Uterus (tissue), 4 donors: ENCODE measurements around the gene SATB2. TPM values are rescaled to one million over a fixed set of nuclear protein-coding genes. Genes with fewer than 3 reads are reported as not detected.
A peak's percentile ranks its signal among the peaks of the same experiment; 100 is the strongest.

Source experiments
- DNase-seq, 2 donors: peaks; one replicate each; pipeline ENCODE4 v3.0.0-alpha.2; 2019 to 2020
- H3K27ac ChIP-seq, 2 donors: fragments of 200-600 bp; sonication (generic); 1 replicate in 1 of 2; 2 replicates in 1 of 2; pipeline ENCODE4 v1.5.1; 2016 to 2018
- H3K27me3 ChIP-seq, 2 donors: fragments of 200-600 bp; sonication (generic); one replicate each; pipeline ENCODE4 v1.5.1; 2018 to 2019; ENCODE audit warnings: control low read depth in 1 of 2
- H3K36me3 ChIP-seq, 2 donors: fragments of 200-600 bp; sonication (generic); one replicate each; pipeline ENCODE4 v1.5.1; 2019; ENCODE audit warnings: control low read depth in 1 of 2
- H3K4me1 ChIP-seq, 2 donors: fragments of 200-600 bp; sonication (generic); one replicate each; pipeline ENCODE4 v1.5.1; 2018 to 2019; ENCODE audit warnings: control low read depth in 1 of 2
- H3K4me3 ChIP-seq, 2 donors: fragments of 200-600 bp; sonication (generic); 1 replicate in 1 of 2; 2 replicates in 1 of 2; pipeline ENCODE4 v1.5.1; 2018 to 2019; ENCODE audit warnings: mild to moderate bottlenecking in 1 of 2
- H3K9me3 ChIP-seq, 2 donors: fragments of 200-600 bp; sonication (generic); one replicate each; pipeline ENCODE4 v1.5.1; 2019; ENCODE audit warnings: control low read depth in 1 of 2
- POLR2A ChIP-seq, 2 donors: fragments of 450-650 bp; IDR thresholded peaks; one replicate each; pipeline ENCODE4 v1.6.1; 2016; ENCODE audit warnings: antibody characterized with exemption in 2 of 2, mild to moderate bottlenecking in 1 of 2, moderate library complexity in 1 of 2
- intact Hi-C: fragments of 100-400 bp; cut with DNase I; formaldehyde crosslinking; loops from one replicate; pipeline ENCODE4 v1.15.1; 2023; ENCODE audit warnings: low total_unique reads
- total RNA-seq, 4 donors: library from RNA; depleted of rRNA in 3 of 4; stranded (reverse); fragments of >200 nt in 3 of 4; gene quantifications; one replicate each; pipeline versions ENCODE4 v1.1.0 to v1.2.4, GENCODE V29; 2014 to 2023
- TF ChIP-seq, protein P1 (sequence below), 4 experiments: fragments of 200-600 bp in 2 of 4; fragments of 450-650 bp in 2 of 4; sonication (generic) in 2 of 4; IDR thresholded peaks; one replicate each; pipeline ENCODE4 v1.5.1; 2016 to 2019; ENCODE audit warnings: antibody characterized with exemption in 4 of 4, mild to moderate bottlenecking in 2 of 4, moderate library complexity in 1 of 4
- donor health status: DM: yes; HTN: yes; CAD: no.

Gene SATB2
- total RNA-seq, 4 donors from 2014 or later = 1.0 to 8.8 (median 5.0) TPM

DNA sequence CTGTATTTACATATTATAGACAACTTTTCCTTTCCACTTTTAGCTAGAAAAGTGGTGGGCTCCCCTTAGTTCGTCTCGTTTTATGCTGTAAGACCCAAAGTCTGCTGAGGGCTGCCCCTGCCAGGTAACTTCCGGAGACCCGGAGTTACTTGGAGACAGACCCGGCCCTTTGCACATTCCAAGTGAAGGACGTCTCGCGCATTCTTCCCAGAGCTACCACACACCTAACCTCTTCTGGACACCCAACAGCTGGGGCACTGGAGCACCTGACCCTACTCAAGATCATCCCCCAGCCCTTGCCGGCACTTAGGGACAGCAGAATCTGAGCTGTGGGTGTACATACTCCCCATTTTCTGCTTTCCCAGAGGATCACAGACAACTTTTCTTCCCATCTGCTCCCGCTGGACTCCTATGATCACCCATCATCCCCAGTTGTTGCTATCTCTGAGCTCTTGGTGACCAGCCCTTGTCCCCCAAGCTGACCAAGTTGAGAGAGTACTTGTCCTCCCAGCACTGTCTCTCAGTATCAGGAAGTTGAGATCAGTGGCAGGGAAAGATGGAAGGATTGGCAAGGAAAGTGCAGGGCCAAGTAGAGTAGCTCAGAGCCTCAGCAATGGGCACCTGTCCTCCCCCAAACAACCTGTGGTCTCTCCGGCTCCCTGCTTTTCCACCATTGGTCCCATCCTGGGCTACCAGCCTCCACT lies 8.4 kb upstream of the SATB2 start:
- Histone ChIP-seq H3K4me3 (no peak overlapping the region), H3K27ac (no peak overlapping the region), H3K36me3 (no peaks in the 10 kb centered on the region), H3K9me3 (no peaks in the 10 kb centered on the region), H3K27me3 (peaks cover 45 to 94% of the 10 kb centered on the region in 2 donors), H3K4me1 (peaks cover 0 to 6% of the 10 kb centered on the region in 2 donors)
- no peak for DNase-seq
- intact Hi-C loops = no loop called here
- no peak for TF ChIP-seq POLR2A (IDR thresholded peaks at IDR 0.05)
- TF ChIP-seq, protein P1, sequence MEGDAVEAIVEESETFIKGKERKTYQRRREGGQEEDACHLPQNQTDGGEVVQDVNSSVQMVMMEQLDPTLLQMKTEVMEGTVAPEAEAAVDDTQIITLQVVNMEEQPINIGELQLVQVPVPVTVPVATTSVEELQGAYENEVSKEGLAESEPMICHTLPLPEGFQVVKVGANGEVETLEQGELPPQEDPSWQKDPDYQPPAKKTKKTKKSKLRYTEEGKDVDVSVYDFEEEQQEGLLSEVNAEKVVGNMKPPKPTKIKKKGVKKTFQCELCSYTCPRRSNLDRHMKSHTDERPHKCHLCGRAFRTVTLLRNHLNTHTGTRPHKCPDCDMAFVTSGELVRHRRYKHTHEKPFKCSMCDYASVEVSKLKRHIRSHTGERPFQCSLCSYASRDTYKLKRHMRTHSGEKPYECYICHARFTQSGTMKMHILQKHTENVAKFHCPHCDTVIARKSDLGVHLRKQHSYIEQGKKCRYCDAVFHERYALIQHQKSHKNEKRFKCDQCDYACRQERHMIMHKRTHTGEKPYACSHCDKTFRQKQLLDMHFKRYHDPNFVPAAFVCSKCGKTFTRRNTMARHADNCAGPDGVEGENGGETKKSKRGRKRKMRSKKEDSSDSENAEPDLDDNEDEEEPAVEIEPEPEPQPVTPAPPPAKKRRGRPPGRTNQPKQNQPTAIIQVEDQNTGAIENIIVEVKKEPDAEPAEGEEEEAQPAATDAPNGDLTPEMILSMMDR (IDR thresholded peaks at IDR 0.05) = no peak

DNA sequence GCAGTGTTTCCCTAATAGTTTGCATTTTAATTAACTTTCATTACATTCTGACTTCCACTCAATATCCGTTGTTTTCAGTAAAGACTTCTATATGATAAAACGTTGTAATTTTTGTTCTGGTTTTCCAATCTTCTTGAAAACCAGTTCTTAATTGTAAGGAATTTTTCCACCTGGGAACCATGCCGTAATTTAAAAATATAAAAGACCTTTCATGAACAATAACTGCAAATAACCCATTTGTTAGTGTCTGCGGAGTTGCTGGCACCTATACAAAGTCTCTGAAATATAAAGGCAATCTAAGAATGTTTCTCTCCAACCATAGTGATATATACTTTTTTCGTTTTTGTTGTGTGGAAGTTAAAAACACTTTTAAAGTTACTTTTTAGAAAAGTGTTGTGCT lies 7.7 kb upstream of the SATB2 start:
- DNase-seq = no peak
- Histone ChIP-seq H3K4me3 (no peak overlapping the region), H3K36me3 (no peaks in the 10 kb centered on the region), H3K27ac (no peak overlapping the region), H3K4me1 (peaks cover 0 to 6% of the 10 kb centered on the region in 2 donors), H3K9me3 (no peaks in the 10 kb centered on the region), H3K27me3 (peaks cover 51 to 95% of the 10 kb centered on the region in 2 donors)
- intact Hi-C loops = no loop called here
- TF ChIP-seq, protein P1 (IDR thresholded peaks at IDR 0.05) = no peak
- no peak for TF ChIP-seq POLR2A (IDR thresholded peaks at IDR 0.05)

DNA sequence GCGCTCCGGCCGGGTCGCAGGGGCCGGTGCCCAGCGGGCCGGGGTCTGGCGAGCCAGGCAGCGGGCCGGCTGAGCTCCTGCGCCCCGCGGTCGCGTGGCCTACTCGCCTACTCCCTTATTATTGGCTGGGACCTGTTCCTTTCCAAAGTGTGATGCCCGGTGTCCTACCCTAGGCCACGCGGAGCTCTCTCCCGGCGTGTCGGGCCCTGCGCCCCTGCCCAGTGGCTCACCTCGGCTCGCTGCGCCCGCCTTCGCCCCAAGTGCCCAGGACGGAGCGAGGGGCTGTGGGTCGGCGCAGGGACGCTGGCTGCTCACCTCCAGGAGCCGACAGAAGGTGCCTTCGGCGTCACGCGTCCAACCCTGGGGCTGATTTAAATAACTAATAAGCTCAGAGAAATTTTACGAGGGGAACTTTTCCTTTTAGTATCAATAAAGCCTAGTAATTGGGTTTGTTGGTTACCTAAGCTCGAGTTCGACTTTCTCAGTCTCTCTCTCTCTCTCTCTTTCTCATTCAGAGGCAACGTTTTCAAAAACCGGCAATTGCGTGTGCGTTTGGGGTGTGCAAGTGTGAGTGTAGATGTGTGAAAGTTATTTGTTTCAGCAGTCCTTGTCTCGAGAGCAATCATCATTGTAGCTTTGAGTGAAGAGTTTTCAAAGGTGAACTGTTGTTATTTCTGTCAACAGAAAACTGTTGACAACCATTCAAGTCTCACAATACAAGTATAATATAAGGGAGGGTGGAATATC lies 7.0 kb upstream of the SATB2 start:
- DNase-seq = no peak
- intact Hi-C loops = no loop called here
- Histone ChIP-seq H3K4me3 (no peak overlapping the region), H3K36me3 (no peaks in the 10 kb centered on the region), H3K27ac (no peak overlapping the region), H3K4me1 (peaks cover 0 to 6% of the 10 kb centered on the region in 2 donors), H3K9me3 (no peaks in the 10 kb centered on the region), H3K27me3 (peaks cover 51 to 89% of the 10 kb centered on the region in 2 donors)
- no peak for TF ChIP-seq POLR2A (IDR thresholded peaks at IDR 0.05)
- TF ChIP-seq, protein P1 (IDR thresholded peaks at IDR 0.05) = no peak

DNA sequence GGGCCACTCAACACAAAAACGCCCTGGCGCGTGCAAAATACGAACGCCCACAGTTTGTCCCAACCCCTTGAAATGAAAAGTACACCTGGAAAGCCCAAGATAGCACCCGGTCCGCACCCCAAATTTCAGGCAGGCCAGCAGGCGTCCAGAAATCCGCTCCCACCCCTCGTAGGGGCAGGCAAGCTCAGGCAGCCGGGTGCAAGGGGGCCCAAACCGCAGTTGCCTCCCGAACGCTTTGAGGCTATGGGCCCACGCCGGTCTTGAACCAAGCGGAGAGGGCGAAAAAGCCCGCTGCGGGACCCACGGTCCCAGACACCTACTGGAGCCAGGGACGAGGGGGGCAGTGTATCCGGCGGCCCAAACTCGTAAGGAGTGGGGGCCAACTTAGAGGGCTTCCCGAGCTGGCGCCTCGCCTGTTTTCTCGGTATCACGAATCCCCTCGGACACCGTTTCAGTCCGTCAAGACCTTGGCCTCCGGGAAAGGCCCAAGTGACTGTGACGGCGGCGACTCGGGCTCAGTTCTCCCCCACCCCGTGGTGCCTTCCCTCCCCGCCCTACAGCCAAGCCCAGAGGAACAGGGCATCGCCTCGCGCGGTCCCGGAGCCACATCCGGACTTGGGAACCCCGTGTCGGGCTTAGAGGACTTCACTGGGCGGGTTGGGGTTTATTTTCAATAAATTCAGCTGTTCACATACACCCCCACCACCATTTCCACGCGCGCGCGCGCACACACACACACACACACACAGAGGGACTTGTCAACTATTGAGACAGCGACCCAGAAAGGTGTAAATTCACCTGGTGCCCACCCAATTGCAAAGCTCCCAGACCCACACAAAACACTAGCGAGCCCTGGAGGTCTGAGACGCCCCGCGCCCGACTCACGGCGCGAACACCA lies 6.2 kb upstream of the SATB2 start:
- DNase-seq = no peak
- Histone ChIP-seq H3K4me1 (peaks cover 0 to 6% of the 10 kb centered on the region in 2 donors), H3K27ac (no peak overlapping the region), H3K9me3 (no peaks in the 10 kb centered on the region), H3K36me3 (no peaks in the 10 kb centered on the region), H3K4me3 (peak overlapping the region; percentile 15 to 40), H3K27me3 (peaks cover 51 to 81% of the 10 kb centered on the region in 2 donors)
- intact Hi-C loops = no loop called here
- TF ChIP-seq, protein P1 (IDR thresholded peaks at IDR 0.05) = no peak
- no peak for TF ChIP-seq POLR2A (IDR thresholded peaks at IDR 0.05)
